MM.1S (cell line): Measurements from ENCODE around the gene TIGAR.

Experiments
- CTCF ChIP-seq: fragments of 300-600 bp; sonication (generic); IDR thresholded peaks from 2 replicates; pipeline ENCODE4 v1.5.1; 2016; ENCODE audit warnings: antibody characterized with exemption, low read length, mixed read lengths
- EZH2 ChIP-seq: fragments of 300-600 bp; sonication (generic); optimal IDR thresholded peaks from 2 replicates; pipeline ENCODE3; 2017; ENCODE audit warnings: low read depth, mild to moderate bottlenecking, antibody characterized with exemption, low read length, mixed read lengths
- EZH2phosphoT487 ChIP-seq: fragments of 300-600 bp; sonication (generic); IDR thresholded peaks from 2 replicates; pipeline ENCODE4 v1.6.1; 2018; ENCODE audit warnings: antibody characterized with exemption, low read length

DNA sequence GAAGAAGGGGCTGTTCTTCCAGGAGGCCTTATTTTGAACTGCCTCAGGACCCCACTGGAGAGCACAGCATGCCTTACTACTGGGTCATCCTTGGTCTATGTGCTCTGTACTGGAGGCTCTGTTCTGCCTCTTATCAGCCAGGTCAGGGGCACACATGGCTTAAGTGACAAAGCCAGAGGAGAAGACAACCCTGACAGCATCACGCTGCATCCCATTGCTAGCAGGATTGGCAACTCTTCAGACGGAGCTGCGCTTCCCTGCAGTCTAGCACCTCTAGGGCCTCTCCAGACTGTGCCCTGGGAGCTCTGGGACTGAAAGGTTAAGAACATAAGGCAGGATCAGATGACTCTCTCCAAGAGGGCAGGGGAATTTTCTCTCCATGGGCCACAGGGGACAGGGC is 17.3 kb upstream of the TIGAR start:
- no peak for TF ChIP-seq CTCF
- no peak for TF ChIP-seq EZH2
- no peak for TF ChIP-seq EZH2phosphoT487
